Heart right ventricle (tissue), 16 donors: ENCODE measurements around the gene PTPRG. TPM values are rescaled to one million over a fixed set of nuclear protein-coding genes. Genes with fewer than 3 reads are reported as not detected.

ENCODE experiments used
- ATAC-seq, 8 donors: fragments of 200-7000 bp; cut with Tn5 transposase; one replicate each; pipeline ENCODE4 v1.9.1; 2020; ENCODE audit warnings: mild to moderate bottlenecking in 8 of 8, moderate library complexity in 8 of 8, moderate number of reproducible peaks in 1 of 8
- DNase-seq, 2 donors: peaks; one replicate each; pipeline ENCODE4 v3.0.0-alpha.2; 2020
- H3K27ac ChIP-seq, 10 donors: fragments of 200-600 bp; sonication (generic) in 2 of 10; one replicate each; pipeline versions ENCODE4 v1.5.0 to v1.8.0; 2020 to 2022; ENCODE audit warnings: mild to moderate bottlenecking in 3 of 10
- H3K27me3 ChIP-seq, 7 donors: fragments of 200-600 bp; one replicate each; pipeline ENCODE4 v1.8.0; 2021 to 2022; ENCODE audit warnings: mild to moderate bottlenecking in 2 of 7
- H3K36me3 ChIP-seq, 9 donors: fragments of 200-600 bp; sonication (generic) in 1 of 9; one replicate each; pipeline versions ENCODE4 v1.5.0 to v1.8.0; 2020 to 2022; ENCODE audit warnings: mild to moderate bottlenecking in 2 of 9
- H3K4me1 ChIP-seq, 9 donors: fragments of 200-600 bp; sonication (generic) in 1 of 9; one replicate each; pipeline versions ENCODE4 v1.5.0 to v1.8.0; 2020 to 2022; ENCODE audit warnings: mild to moderate bottlenecking in 4 of 9
- H3K4me3 ChIP-seq, 10 donors: fragments of 200-600 bp; sonication (generic) in 2 of 10; one replicate each; pipeline versions ENCODE4 v1.5.0 to v1.8.0; 2020 to 2022; ENCODE audit warnings: mild to moderate bottlenecking in 7 of 10, moderate library complexity in 2 of 10
- H3K9me3 ChIP-seq, 11 donors: fragments of 200-600 bp in 10 of 11; sonication (generic) in 2 of 11; one replicate each; pipeline versions ENCODE4 v1.5.0 to v1.8.0; 2013 to 2022; ENCODE audit warnings: mild to moderate bottlenecking in 2 of 11, control low read depth in 1 of 11, moderate library complexity in 1 of 11
- WGBS, 2 donors: extraction: QIAGEN DNeasy Blood & Tissue Kit; methylation state at CpG; one replicate each; pipeline ENCODE4 v1.1.7; 2013; ENCODE audit warnings: inconsistent platforms in 1 of 2; 5-methylcytosine and 5-hydroxymethylcytosine counted together
- intact Hi-C, 10 donors: fragments of 100-400 bp; cut with DNase I; formaldehyde crosslinking; loops; one replicate each; pipeline versions ENCODE4 v1.11.1 to v1.14.2; 2022
- polyA plus RNA-seq, 2 donors: library from polyadenylated mRNA; stranded (reverse); fragments of 200-250 nt; gene quantifications; one replicate each; pipeline ENCODE4 v1.2.3, GENCODE V29; 2013
- total RNA-seq, 10 donors: library from RNA; stranded (reverse); fragmentation: NEBNext Ultra II Directional in 3 of 10; extraction: Animal tissue kit (Norgen Biotek cat#: 25700) in 3 of 10; gene quantifications; one replicate each; pipeline versions ENCODE4 v1.2.1 to v1.2.4, GENCODE V29; 2021 to 2023
- TF ChIP-seq, protein P1 (sequence below), 9 donors: fragments of 200-600 bp; sonication (generic) in 2 of 9; IDR thresholded peaks; one replicate each; pipeline versions ENCODE4 v1.5.0 to v1.8.0; 2021 to 2022; ENCODE audit warnings: antibody characterized with exemption in 9 of 9, mild to moderate bottlenecking in 5 of 9, moderate library complexity in 1 of 9
- donor health status: Arrhythmogenic right ventricular cardiomyopathy.
- donor health status: ischemic (EF 13 %, LVEDD 7.1; RV severe dilation, severe dysfunction).
- donor health status: healthy with polysubstance abuse.
- donor health status: DM: no; HTN: yes; CAD: no.
- donor health status: DM: no; HTN: no; CAD: no.
- donor health status: ischemic (EF 25% LVEDD 6.9; RV normal size, moderate dysfunction).
- donor health status: ischemic (EF 25% LVEDD 5.7; RV mildly dilated, moderate dysfunction).
- donor health status: healthy.
- donor health status: DM: yes; HTN: yes; CAD: no.
- donor health status: Ischemic cardiomyopathy.
- donor health status: ischemic (EF 35%, LVEDD 5.7; RV mildly dilated, moderate dysfunction).
- donor health status: nonischemic (EF 11% LVEDD 7.7; RV severe dilation, severe dysfunction).
- donor health status: DM: yes; HTN: yes; CAD: no.
- donor health status: PGD.
- donor health status: ischemic (EF 29% LVEDD 5.4; RV normal size, mild dysfunction).
- donor health status: nonischemic (EF 23%, LVEDD 6.1; RV moderate dilation, normal function).

PTPRG gene
- total and polyA plus RNA-seq, 12 donors = 10.1 to 38.3 (median 32.6) TPM

GRCh38 chr3:61794341-61794740, 233.0 kb downstream of the PTPRG start:
- Histone ChIP-seq H3K9me3 (no peaks in the 10 kb centered on the region), H3K27ac (no peak overlapping the region), H3K27me3 (no peaks in the 10 kb centered on the region), H3K36me3 (no peaks in the 10 kb centered on the region), H3K4me1 (peaks cover 0 to 59% (median 22%) of the 10 kb centered on the region in 9 donors), H3K4me3 (no peak overlapping the region)
- TF ChIP-seq, protein P1, sequence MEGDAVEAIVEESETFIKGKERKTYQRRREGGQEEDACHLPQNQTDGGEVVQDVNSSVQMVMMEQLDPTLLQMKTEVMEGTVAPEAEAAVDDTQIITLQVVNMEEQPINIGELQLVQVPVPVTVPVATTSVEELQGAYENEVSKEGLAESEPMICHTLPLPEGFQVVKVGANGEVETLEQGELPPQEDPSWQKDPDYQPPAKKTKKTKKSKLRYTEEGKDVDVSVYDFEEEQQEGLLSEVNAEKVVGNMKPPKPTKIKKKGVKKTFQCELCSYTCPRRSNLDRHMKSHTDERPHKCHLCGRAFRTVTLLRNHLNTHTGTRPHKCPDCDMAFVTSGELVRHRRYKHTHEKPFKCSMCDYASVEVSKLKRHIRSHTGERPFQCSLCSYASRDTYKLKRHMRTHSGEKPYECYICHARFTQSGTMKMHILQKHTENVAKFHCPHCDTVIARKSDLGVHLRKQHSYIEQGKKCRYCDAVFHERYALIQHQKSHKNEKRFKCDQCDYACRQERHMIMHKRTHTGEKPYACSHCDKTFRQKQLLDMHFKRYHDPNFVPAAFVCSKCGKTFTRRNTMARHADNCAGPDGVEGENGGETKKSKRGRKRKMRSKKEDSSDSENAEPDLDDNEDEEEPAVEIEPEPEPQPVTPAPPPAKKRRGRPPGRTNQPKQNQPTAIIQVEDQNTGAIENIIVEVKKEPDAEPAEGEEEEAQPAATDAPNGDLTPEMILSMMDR (IDR thresholded peaks at IDR 0.05) = no peak
- 90 to 93% methylated on average over 3 of the region's 3 CpGs for WGBS, 2 donors
- ATAC-seq (no peak), DNase-seq (no peak)
- intact Hi-C loops = no loop called here

- no peaks in the 10 kb centered on the region for H3K36me3 ChIP-seq
- no peak overlapping the region for H3K4me3 ChIP-seq
- H3K27me3 ChIP-seq = no peaks in the 10 kb centered on the region
- WGBS, 2 donors = 72 to 77% methylated on average over 2 of the region's 2 CpGs
- no peak for DNase-seq
- intact Hi-C loops = no loop called here
- TF ChIP-seq, protein P1 (IDR thresholded peaks at IDR 0.05) = no peak
- H3K4me1 ChIP-seq = peaks cover 0 to 53% (median 17%) of the 10 kb centered on the region in 9 donors
- no peak for ATAC-seq
- H3K9me3 ChIP-seq = no peaks in the 10 kb centered on the region
- H3K27ac ChIP-seq = no peak overlapping the region
These were observed 233.6 kb downstream of the PTPRG start for GRCh38 chr3:61794961-61795360.

DNA sequence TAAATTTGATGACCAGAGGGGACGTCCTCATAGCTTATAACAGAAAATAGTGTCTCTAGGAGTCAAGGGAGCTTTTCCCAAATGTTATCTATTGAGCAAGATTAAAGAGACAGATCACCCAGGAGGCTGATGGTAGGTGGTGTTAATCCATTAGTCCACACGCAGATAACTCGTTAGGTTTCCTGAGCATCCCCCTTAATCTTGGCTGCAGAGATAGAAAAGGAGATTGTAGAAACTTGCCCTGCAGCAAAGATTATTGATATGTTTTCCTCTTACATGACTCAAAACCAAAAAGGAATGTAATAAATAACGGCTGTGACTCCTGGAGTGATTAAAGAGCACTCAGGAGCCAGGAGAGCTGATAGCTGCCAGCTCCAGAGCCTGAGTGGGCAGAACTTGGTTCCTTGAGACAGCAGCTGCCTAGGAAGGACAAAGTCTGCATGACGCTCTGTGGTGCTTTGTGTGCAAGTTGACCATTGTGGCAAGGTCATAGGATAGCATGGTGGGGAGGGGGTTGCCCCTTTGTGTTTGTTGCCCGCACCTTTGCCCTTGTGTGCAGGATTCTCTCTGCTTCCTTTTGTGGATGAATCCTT, 234.8 kb downstream of the PTPRG start:
- 75 to 82% methylated on average over 6 of the region's 6 CpGs for WGBS, 2 donors
- H3K27ac ChIP-seq = no peak overlapping the region

GRCh38 chr3:61796911-61797310, 235.5 kb downstream of the PTPRG start:
- WGBS, 2 donors = 90 to 93% methylated on average over 6 of the region's 6 CpGs
- Histone ChIP-seq H3K27ac (no peak overlapping the region), H3K4me1 (peaks cover 0 to 48% (median 17%) of the 10 kb centered on the region in 9 donors), H3K27me3 (no peaks in the 10 kb centered on the region), H3K36me3 (no peaks in the 10 kb centered on the region), H3K4me3 (no peak overlapping the region), H3K9me3 (no peaks in the 10 kb centered on the region)
- ATAC-seq (no peak), DNase-seq (no peak)
- intact Hi-C loops = no loop called here
- TF ChIP-seq, protein P1 (IDR thresholded peaks at IDR 0.05) = no peak

More for the DNA sequence above, 234.8 kb downstream of the PTPRG start:
- ATAC-seq (peak in 2 of 8 donors; percentile 36 to 37), DNase-seq (no peak)
- Histone ChIP-seq H3K36me3 (no peaks in the 10 kb centered on the region), H3K4me3 (no peak overlapping the region), H3K4me1 (peaks cover 0 to 42% (median 17%) of the 10 kb centered on the region in 9 donors), H3K27me3 (no peaks in the 10 kb centered on the region), H3K9me3 (no peaks in the 10 kb centered on the region)
- TF ChIP-seq, protein P1 (IDR thresholded peaks at IDR 0.05) = no peak
- intact Hi-C loops = no loop called here
